Pons (tissue), 1 donor: ENCODE measurements around the gene EEF1E1.
"Not testable (repeated sequence)": the region's sequence is repeated elsewhere in the genome, so short reads cannot be mapped to it uniquely, and the experiment has no call there.

Experiments used
- DNase-seq: peaks from one replicate; pipeline ENCODE4 v3.0.0-alpha.2; 2016; ENCODE audit warnings: low spot score

Gene EEF1E1

GRCh38 chr6:8063761-8064637 is 38.3 kb downstream of the EEF1E1 start, which contains the start of gene BLOC1S5:
Gene BLOC1S5, minus strand, starts transcription at chr6:8064389. Its CDS starts 13 bp downstream, at chr6:8064376.
- peak; percentile 97 for DNase-seq

GRCh38 chr6:8061736-8062135 is 40.6 kb downstream of the EEF1E1 start:
- no peak for DNase-seq

DNA sequence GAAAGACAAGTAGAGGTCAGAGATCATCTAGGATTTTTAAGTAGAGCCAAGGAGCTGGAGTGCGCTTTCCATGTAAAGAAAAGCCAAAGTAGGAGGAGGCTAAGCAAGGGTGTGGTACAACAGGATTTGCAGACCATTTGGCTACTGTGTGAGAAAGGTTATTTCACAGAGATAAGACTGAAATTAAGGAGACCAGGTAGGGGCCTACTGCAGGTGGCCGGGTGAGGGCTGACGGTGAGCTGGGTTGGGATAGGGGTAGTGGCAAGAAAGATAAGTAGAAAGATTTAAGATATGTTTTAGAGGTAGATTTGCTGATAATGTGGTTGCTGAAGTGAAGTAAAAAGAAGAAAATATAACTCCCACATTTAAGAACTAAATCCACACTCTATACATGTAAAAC is 42.0 kb downstream of the EEF1E1 start:
- no peak for DNase-seq

DNA sequence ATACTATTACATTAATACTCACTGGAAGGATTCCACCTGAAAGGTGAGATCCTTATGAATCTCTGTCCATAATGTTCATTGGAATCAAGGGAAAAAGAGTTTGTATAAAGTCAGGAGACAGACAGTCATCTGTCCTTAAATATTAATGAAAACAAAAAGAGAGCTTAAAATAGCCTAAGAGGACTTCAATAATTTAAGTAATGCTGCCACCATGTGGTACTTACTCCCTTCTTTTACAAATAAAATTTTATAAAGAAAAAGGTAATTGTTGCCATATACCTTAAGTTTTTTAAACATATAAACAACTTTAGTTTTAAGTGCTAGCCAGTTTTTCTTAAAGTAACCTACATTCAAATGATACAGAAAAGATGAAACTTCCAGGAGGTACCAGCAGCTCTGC is 43.2 kb downstream of the EEF1E1 start:
- peak; percentile 38 for DNase-seq

DNA sequence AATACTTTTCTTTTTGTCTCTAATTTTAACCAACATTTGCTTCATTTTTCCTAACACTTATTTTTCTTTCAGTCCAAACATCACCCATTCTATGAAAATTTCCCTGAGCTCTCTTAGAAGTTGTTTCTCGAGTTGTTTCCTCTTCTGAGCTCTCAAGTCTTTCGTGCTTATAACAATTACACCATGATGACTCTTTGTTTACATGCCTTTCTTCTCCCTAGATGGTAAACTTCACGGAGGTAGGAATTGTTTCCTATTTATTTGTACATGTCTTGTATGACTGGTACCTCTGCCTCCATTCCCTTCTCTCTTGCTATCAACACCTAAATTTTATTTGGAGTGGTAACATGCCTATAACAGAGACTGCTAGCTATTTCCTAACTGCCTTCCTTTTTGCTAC is 44.6 kb downstream of the EEF1E1 start:
- no peak for DNase-seq

DNA sequence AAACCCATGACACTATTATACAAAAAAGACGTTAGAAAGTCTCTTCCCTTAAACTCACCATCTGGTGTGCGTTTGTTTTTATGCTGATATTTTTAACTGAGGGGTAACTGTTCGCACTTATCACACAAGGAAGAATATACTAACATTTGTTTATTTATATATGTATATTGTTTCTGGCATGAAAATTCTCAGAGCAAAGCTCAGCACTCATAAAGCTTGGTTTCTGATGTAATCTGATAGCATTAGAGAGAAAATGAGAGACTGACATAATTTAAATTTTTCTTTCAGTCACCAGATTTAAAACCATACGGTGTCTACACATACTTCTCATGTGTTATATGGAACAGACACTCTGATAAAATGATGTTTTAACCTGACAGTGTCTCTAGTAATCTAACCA is 45.1 kb downstream of the EEF1E1 start:
- DNase-seq = no peak

- DNase-seq = no peak
Observed at GRCh38 chr6:8054276-8054675, 48.1 kb downstream of the EEF1E1 start.

- DNase-seq = no peak
Observed at GRCh38 chr6:8047541-8048292, 54.6 kb downstream of the EEF1E1 start.

DNA sequence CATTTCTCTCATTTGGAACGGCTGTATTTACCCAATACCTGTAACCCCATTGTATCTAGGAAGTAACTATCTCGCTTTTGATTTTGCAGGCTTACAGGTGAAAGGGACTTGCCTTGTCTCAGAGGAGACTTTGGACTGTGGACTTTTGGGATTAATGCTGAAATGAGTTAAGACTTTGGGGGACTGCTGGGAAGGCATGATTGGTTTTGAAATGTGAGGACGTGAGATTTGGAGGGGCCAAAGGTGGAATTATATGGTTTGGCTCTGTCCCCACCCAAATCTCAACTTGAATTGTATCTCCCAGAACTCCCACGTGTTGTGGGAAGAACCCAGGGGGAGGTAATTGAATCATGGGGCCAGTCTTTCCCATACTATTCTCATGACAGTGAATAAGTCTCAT is 56.6 kb downstream of the EEF1E1 start:
- DNase-seq = not testable (repeated sequence)

DNA sequence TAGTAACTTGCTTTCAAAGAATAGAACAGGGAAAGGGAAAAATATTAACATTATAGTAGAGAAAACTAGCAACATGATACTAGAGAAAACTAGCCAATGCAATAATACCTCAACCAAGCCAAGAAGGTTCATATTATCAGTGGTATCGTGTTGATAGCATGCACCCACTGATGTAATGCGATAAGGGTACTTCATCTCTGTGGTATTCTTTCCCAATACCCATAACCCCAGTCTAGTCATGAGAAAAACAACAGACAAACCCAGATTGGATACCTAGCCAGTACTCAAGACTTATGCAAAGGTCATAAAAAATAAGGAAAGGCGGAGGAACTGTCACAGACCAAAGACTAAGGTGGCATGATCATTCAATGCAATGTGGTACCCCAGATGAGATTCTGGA is 59.1 kb downstream of the EEF1E1 start:
- DNase-seq = no peak

DNA sequence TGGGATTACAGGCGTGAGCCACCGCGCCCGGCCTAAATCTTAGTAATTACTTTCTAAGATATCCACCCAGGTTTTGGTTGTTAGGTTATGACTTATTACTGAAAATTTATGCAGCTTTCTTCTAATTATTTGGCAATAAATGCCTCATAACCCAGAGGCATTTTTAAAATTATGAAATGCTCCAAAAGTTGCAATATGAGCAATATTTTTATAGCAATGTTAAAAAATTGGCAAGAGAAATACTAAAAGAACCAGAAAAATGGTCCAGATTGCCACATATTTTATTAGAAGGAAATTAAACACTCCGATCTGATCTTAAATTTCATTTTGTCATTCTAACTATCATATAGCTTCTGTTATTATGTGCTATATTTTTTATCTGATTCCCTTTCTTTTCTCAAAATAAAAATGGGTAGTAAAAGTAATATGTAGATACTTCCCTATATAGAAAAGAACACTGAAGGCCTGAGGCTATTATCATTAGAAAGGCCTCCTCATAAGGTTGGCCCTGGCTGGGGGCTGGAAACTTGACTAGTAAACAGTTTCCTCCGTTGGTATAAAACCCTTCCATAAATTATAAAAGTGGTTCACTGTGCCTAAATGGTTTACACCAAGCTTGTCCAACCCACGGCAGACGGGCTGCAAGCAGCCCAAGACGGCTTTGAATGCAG is 60.3 kb downstream of the EEF1E1 start:
- no peak for DNase-seq

DNA sequence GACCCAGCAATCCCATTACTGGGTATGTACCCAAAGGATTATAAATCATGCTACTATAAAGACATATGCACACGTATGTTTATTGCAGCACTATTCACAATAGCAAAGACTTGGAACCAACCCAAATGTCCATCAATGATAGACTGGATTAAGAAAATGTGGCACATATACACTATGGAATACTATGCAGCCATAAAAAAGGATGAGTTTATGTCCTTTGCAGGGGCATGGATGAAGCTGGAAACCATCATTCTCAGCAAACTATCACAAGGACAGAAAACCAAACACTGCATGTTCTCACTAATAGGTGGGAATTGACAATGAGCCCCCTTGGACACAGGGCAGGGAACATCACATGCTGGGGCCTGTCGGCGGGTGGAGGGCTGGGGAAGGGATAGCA is 68.2 kb downstream of the EEF1E1 start:
- not testable (repeated sequence) for DNase-seq

DNA sequence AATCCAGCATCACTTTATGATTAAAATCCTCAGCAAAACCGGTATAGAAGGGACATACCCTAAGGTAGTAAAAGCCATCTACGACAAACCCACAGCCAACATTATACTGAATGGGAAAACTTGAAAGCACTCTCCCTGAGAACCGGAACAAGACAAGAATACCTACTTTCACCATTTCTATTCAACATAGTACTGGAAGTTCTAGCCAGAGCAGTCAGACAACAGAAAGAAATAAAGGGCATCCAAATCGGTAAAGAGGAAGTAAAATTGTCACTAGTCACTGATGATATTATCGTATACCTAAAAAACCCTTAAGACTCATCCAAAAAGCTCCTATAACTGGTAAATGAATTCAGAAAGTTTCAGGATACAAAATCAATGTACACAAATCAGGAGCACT is 71.4 kb downstream of the EEF1E1 start:
- no peak for DNase-seq
